Testis (tissue), 5 donors: Measurements from ENCODE around the gene OR6B1. TPM values are rescaled to one million over a fixed set of nuclear protein-coding genes. Genes with fewer than 3 reads are reported as not detected.

ENCODE experiments used
- DNase-seq: peaks from one replicate; pipeline ENCODE4 v3.0.0-alpha.2; 2019
- H3K27ac ChIP-seq, 2 donors: fragments of 200-600 bp; sonication (generic); one replicate each; pipeline ENCODE4 v1.5.1; 2019
- H3K27me3 ChIP-seq: fragments of 200-600 bp; sonication (generic); one replicate; pipeline ENCODE4 v1.5.1; 2019
- H3K36me3 ChIP-seq: fragments of 200-600 bp; sonication (generic); one replicate; pipeline ENCODE4 v1.5.1; 2017; ENCODE audit warnings: low read depth; ENCODE audit errors: missing control alignments
- H3K4me1 ChIP-seq: fragments of 200-600 bp; sonication (generic); one replicate; pipeline ENCODE4 v1.5.1; 2019
- H3K4me3 ChIP-seq, 2 donors: fragments of 200-600 bp; sonication (generic); one replicate each; pipeline ENCODE4 v1.5.1; 2017 to 2019
- H3K9me3 ChIP-seq: fragments of 200-600 bp; sonication (generic); one replicate; pipeline ENCODE4 v1.5.1; 2017
- CTCF ChIP-seq, 3 experiments: fragments of 450-650 bp in 2 of 3; fragments of 200-600 bp in 1 of 3; sonication (generic) in 1 of 3; IDR thresholded peaks; one replicate each; pipeline ENCODE4 v1.5.1; 2016 to 2019; ENCODE audit warnings: antibody characterized with exemption in 3 of 3, mild to moderate bottlenecking in 2 of 3, moderate library complexity in 1 of 3
- POLR2A ChIP-seq: fragments of 450-650 bp; IDR thresholded peaks from one replicate; pipeline ENCODE4 v1.6.1; 2017; ENCODE audit warnings: antibody characterized with exemption, mild to moderate bottlenecking, moderate library complexity
- WGBS, 2 donors: methylation state at CpG; one replicate each; pipeline ENCODE4 v1.1.5; 2018; 5-methylcytosine and 5-hydroxymethylcytosine counted together
- intact Hi-C: fragments of 100-400 bp; cut with DNase I; formaldehyde crosslinking; loops from one replicate; pipeline ENCODE4 v1.15.1; 2023; ENCODE audit warnings: low total_unique reads
- long read RNA-seq, 2 donors: transcript quantifications; one replicate each; lab custom pipeline, GENCODE V29; 2026
- polyA plus RNA-seq: library from polyadenylated mRNA; stranded (reverse); fragments of 350-450 nt; fragmentation: Illumina TruSeq; extraction: RNeasy Lipid Tissue Mini Kit (QIAGEN cat#74804); gene quantifications from one replicate; pipeline ENCODE4 v1.2.3, GENCODE V29; 2014; ENCODE audit warnings: low read depth, low replicate concordance; ENCODE audit not compliant: insufficient read depth
- total RNA-seq, 2 donors: library from RNA; depleted of rRNA; stranded (reverse); fragments of >200 nt; gene quantifications; one replicate each; pipeline ENCODE4 v1.2.3, GENCODE V29; 2016

OR6B1 gene
- 1 to 10 TPM; 1.4 to 1.8 TPM for total RNA-seq
- 0.53 TPM for polyA plus RNA-seq
- long read RNA-seq, donor 1: 0 reads
- long read RNA-seq, donor 2: 0 reads

GRCh38 chr7:144000020-144000419 is at the start of gene OR6B1:
Gene OR6B1, plus strand, starts transcription at chr7:144000320. Its CDS starts 3,677 bp downstream, at chr7:144003997.
- H3K9me3 ChIP-seq: no peaks in the 10 kb centered on the region
- H3K4me1 ChIP-seq: no peaks in the 10 kb centered on the region
- H3K4me3 ChIP-seq: no peak within 1 kb of the TSS
- DNase-seq: no peak
- H3K27ac ChIP-seq: no peak within 1 kb of the TSS
- no peaks in the 10 kb centered on the region for H3K27me3 ChIP-seq
- 91 to 97% methylated on average over 4 of the region's 4 CpGs for WGBS, 2 donors
- H3K36me3 ChIP-seq: no peaks in the 10 kb centered on the region
- intact Hi-C loops: no loop called here
- no peak for TF ChIP-seq POLR2A

GRCh38 chr7:143953421-143953820 is 46.7 kb upstream of the OR6B1 start:
- 75 to 86% methylated on average over 3 of the region's 3 CpGs for WGBS, 2 donors

GRCh38 chr7:143954135-143954534 is 46.0 kb upstream of the OR6B1 start:
- Histone ChIP-seq H3K4me3 (no peak overlapping the region), H3K27me3 (no peaks in the 10 kb centered on the region), H3K36me3 (no peaks in the 10 kb centered on the region), H3K4me1 (no peaks in the 10 kb centered on the region), H3K27ac (no peak overlapping the region), H3K9me3 (no peaks in the 10 kb centered on the region)
- no peak for TF ChIP-seq POLR2A
- no peak for TF ChIP-seq CTCF (IDR thresholded peaks at IDR 0.05)
- 92 to 93% methylated on average over 2 of the region's 2 CpGs for WGBS, 2 donors
- no peak for DNase-seq
- intact Hi-C loops: no loop called here

More at GRCh38 chr7:143953421-143953820, 46.7 kb upstream of the OR6B1 start:
- Histone ChIP-seq H3K36me3 (no peaks in the 10 kb centered on the region), H3K27ac (no peak overlapping the region), H3K4me1 (no peaks in the 10 kb centered on the region), H3K9me3 (no peaks in the 10 kb centered on the region), H3K27me3 (no peaks in the 10 kb centered on the region), H3K4me3 (no peak overlapping the region)
- TF ChIP-seq CTCF (IDR thresholded peaks at IDR 0.05) (no peak), POLR2A (no peak)
- intact Hi-C loops: no loop called here
- no peak for DNase-seq

- Histone ChIP-seq H3K27me3 (no peaks in the 10 kb centered on the region), H3K27ac (no peak within 1 kb of the TSS), H3K4me1 (no peaks in the 10 kb centered on the region), H3K4me3 (no peak within 1 kb of the TSS), H3K36me3 (no peaks in the 10 kb centered on the region), H3K9me3 (no peaks in the 10 kb centered on the region)
- 77 to 82% methylated on average over 3 of the region's 3 CpGs for WGBS, 2 donors
- intact Hi-C loops: no loop called here
- TF ChIP-seq CTCF (IDR thresholded peaks at IDR 0.05) (no peak), POLR2A (no peak)
- no peak for DNase-seq
Observed at GRCh38 chr7:143954544-143954943, 45.6 kb upstream of the OR6B1 start, which contains the start of gene OR2F1. Gene OR2F1, plus strand, starts transcription at chr7:143954844. Its CDS starts 5,127 bp downstream, at chr7:143959971.

- intact Hi-C loops: no loop called here
Observed at GRCh38 chr7:143958781-143959180, 41.3 kb upstream of the OR6B1 start.

More at GRCh38 chr7:143958781-143959180, 41.3 kb upstream of the OR6B1 start:
- Histone ChIP-seq H3K27ac (no peak overlapping the region), H3K9me3 (no peaks in the 10 kb centered on the region), H3K4me1 (no peaks in the 10 kb centered on the region), H3K4me3 (no peak overlapping the region), H3K36me3 (no peaks in the 10 kb centered on the region), H3K27me3 (no peaks in the 10 kb centered on the region)
- 62 to 64% methylated on average over 3 of the region's 3 CpGs for WGBS, 2 donors
- DNase-seq: no peak
- TF ChIP-seq CTCF (IDR thresholded peaks at IDR 0.05): no peak
- TF ChIP-seq POLR2A: no peak
